Skeletal muscle tissue (tissue), 4 donors: ENCODE data around the gene NOTCH1. TPM values are rescaled to one million over a fixed set of nuclear protein-coding genes. Genes with fewer than 3 reads are reported as not detected.

ENCODE experiments used
- H3K27ac ChIP-seq: one replicate; pipeline ENCODE4 v1.7.0; 2013; ENCODE audit warnings: mild to moderate bottlenecking, low read depth, low read length, inconsistent platforms
- H3K27me3 ChIP-seq, 3 donors: one replicate each; pipeline ENCODE4 v1.7.0; 2013; ENCODE audit warnings: low read length in 3 of 3; ENCODE audit not compliant: control insufficient read depth in 3 of 3, insufficient read depth in 3 of 3
- H3K36me3 ChIP-seq, 3 donors: one replicate each; pipeline ENCODE4 v1.7.0; 2013; ENCODE audit warnings: low read length in 3 of 3; ENCODE audit not compliant: control insufficient read depth in 3 of 3, insufficient read depth in 3 of 3
- H3K4me1 ChIP-seq, 3 donors: one replicate each; pipeline ENCODE4 v1.7.0; 2013; ENCODE audit warnings: low read length in 3 of 3, mild to moderate bottlenecking in 3 of 3; ENCODE audit not compliant: control insufficient read depth in 3 of 3, insufficient read depth in 3 of 3
- H3K4me3 ChIP-seq, 3 donors: one replicate each; pipeline ENCODE4 v1.7.0; 2013; ENCODE audit warnings: low read length in 3 of 3
- H3K9ac ChIP-seq, 3 donors: one replicate each; pipeline ENCODE4 v1.7.0; 2013; ENCODE audit warnings: low read length in 3 of 3, mild to moderate bottlenecking in 3 of 3, moderate library complexity in 2 of 3, low read depth in 1 of 3
- H3K9me3 ChIP-seq, 3 donors: one replicate each; pipeline ENCODE4 v1.7.0; 2013; ENCODE audit warnings: low read length in 3 of 3; ENCODE audit not compliant: control insufficient read depth in 3 of 3
- total RNA-seq: library from RNA; depleted of rRNA; stranded (reverse); fragments of >200 nt; gene quantifications from one replicate; pipeline ENCODE4 v1.2.3, GENCODE V29; 2014
- donor health status: Osteomylitis.

Gene NOTCH1
- total RNA-seq, 1 donor from 2014 or later: 69.4 TPM

DNA sequence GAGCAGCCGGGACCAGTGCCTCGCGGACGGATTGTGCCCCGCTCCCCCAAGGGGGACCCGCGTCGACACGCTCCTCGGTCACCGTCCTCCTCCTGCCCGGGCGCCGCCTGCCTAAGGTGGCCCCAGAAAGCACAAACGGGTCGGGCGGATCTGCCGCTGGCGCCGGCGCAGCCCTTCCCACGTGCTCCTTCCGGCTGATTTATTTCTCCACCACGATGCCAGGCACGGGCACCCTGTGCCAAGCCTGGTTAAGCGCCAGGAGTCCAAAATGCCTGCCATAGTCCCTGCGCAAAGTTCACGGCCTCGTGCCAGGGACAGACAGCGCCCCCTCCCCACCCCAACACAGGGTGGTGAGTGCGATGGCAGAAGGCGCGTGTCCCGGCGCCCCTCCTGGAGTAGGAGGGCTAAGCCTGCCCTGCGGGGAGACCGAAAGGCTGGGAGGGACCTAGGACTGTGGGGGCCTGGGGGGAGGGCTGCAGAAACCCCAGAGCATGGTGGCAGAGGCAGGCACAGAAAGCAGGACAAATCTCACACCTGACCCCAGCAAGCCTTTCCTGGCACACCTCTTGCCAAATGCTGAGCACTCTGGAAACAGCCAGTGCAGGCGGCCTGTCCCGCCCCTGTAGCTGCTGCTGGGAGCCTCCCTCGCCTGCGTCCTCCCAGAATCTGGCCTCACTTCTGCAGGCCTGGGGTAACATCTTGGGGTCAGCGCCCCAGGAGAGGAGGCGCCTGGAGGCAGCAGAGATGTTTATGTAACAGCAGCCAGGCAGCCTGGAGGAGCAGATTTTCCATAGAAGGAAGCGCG lies 1.1 kb upstream of the NOTCH1 start:
- Histone ChIP-seq H3K9ac (peak overlapping the region; percentile 74 to 89 (median 79)), H3K9me3 (no peaks in the 10 kb centered on the region), H3K4me3 (peak overlapping the region; percentile 62 to 74 (median 71)), H3K36me3 (peaks cover 0 to 3% (median 2%) of the 10 kb centered on the region in 3 donors), H3K4me1 (peaks cover 34 to 48% (median 42%) of the 10 kb centered on the region in 3 donors), H3K27me3 (no peaks in the 10 kb centered on the region), H3K27ac (peak overlapping the region; percentile 87)

DNA sequence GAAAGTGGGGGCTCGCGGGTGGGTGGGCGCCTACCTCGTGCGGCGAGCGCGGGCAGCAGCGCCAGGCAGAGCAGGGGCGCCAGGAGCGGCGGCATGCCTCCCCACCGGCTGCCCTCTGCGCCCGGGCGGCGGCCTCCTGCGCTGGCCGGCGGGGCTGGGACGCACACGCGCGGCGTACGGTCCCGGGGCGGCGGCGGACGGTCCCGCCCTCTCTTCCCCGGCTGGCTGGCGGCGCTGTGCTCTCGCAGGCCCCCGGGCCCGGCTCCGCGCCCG lies 220 bp downstream of the NOTCH1 start:
- Histone ChIP-seq H3K27ac (peak overlapping the region; percentile 73), H3K4me3 (peak overlapping the region in 2 of 3 donors; percentile 54 to 68), H3K36me3 (peaks cover 0 to 3% (median 2%) of the 10 kb centered on the region in 3 donors), H3K9me3 (no peaks in the 10 kb centered on the region), H3K4me1 (peaks cover 40 to 56% (median 49%) of the 10 kb centered on the region in 3 donors), H3K9ac (peak overlapping the region; percentile 68 to 81 (median 71)), H3K27me3 (no peaks in the 10 kb centered on the region)

DNA sequence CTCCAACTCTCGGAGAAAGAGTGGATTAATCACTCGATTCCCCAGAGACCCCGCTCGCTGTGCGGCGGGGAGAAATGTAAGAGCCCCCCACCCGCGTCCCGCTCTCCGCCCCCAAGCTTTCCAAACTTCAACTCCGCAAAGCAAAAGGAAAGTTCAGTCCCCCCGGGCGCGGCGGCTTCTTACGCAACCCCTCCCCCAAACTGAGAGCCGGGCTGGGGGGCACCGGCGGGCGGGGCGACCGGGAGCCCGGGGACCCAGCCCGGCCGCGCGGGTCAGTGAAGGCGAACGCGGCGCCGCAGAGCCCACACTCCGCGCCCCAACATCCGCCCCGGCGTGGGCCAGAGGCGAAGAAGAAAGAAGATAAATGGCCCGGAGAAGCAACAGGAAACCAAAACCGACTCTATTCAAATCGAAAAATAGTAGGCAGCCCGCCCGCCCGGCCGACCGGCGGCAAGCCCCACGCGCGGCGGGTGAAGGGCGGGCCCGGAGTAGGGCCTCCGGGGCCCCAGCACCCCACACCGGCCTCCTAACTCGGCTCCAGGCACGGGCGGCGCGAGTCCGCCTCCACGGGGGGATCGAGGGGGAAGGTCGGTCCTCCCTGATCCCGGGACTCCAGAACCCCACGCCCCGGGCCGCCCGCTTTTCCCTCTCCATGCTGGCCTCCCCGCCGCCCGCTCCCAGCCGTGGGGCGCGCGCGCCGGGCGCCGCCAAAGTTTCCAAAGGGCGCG lies 720 bp downstream of the NOTCH1 start:
- H3K4me1 ChIP-seq: peaks cover 43 to 56% (median 52%) of the 10 kb centered on the region in 3 donors
- no peaks in the 10 kb centered on the region for H3K9me3 ChIP-seq
- no peaks in the 10 kb centered on the region for H3K27me3 ChIP-seq
- H3K9ac ChIP-seq: peak overlapping the region; percentile 68 to 81 (median 71)
- H3K4me3 ChIP-seq: peak overlapping the region; percentile 54 to 72 (median 68)
- peaks cover 0 to 3% (median 2%) of the 10 kb centered on the region in 3 donors for H3K36me3 ChIP-seq
- peak overlapping the region; percentile 73 for H3K27ac ChIP-seq

DNA sequence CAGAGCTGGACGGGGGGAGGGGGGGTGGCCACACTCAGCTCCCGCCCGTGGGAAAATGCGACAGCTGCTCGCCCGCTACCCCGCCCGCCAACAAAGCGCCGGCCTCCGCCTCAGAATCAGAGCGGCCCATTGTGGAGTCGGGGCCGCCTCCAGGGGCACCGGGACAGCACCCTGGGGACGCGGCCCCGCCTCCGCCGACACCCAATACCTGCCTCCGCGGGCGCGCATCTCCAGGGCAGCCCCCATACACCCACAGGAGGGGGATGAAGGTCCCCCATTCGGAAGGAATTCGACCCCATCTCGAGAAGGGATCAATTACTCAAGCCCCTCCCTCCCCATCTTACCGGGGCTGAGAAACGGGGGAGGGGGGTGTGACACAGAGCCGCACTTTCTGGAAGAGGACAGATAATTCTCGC lies 1.3 kb downstream of the NOTCH1 start:
- Histone ChIP-seq H3K9me3 (no peaks in the 10 kb centered on the region), H3K27me3 (no peaks in the 10 kb centered on the region), H3K9ac (peak overlapping the region; percentile 59 to 81 (median 71)), H3K4me3 (peak overlapping the region; percentile 54 to 72 (median 68)), H3K27ac (peak overlapping the region; percentile 73), H3K4me1 (peaks cover 43 to 56% (median 54%) of the 10 kb centered on the region in 3 donors), H3K36me3 (peaks cover 0 to 3% (median 2%) of the 10 kb centered on the region in 3 donors)

DNA sequence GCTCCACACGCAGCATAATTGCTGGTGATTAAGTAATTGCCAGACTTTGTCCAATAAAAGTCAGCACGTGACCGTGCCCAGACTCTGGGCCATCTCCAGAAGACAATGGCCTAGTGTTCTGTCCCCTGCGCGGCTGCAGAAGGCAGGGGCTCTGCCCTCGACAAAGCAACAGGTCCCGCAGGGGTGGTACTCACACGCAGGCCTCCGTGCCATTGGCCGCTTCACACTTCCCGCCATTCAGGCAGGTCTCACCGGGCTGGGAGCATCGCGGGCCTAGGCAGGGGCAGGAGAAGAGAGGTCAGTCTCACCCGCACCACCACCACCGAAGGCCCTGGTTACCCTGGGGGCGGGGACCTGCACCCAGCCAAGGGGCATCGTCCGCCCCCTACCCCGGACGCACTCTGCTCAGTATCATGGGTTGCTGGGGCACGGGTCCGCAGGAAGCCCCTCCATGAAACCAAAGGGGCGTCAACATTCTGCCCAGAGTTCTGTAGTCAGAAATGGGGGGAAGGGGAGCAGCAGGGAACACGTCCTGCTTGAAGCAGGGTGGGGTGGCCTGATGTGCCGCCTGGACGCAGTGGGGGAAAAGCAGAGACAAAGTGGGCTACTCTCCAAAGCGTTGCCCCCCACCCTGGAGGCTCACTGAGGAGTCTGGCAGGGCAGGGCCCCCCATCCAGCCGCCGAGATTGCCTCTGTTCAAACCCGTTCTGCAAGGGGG lies 1.9 kb downstream of the NOTCH1 start:
- Histone ChIP-seq H3K27me3 (no peaks in the 10 kb centered on the region), H3K4me1 (peaks cover 43 to 59% (median 56%) of the 10 kb centered on the region in 3 donors), H3K36me3 (peaks cover 0 to 3% (median 2%) of the 10 kb centered on the region in 3 donors), H3K9ac (peak overlapping the region in 2 of 3 donors; percentile 71 to 81), H3K27ac (peak overlapping the region; percentile 73), H3K9me3 (no peaks in the 10 kb centered on the region), H3K4me3 (peak overlapping the region; percentile 41 to 63 (median 54))

DNA sequence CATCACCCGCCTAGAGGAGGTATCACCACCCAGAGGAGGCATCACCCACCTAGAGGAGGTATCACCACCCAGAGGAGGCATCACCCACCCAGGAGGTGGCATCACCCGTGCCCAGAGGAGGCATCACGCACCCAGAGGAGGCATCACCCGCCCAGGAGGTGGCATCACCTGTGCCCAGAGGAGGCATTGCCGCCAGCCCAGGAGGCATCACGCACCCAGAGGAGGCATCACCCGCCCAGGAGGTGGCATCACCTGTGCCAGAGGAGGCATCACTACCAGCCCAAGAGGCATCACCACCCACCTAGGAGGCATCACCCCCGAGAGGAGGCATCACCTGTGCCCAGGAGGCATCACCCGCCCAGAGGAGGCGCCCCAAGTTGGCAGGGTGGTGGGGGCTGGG lies 2.6 kb downstream of the NOTCH1 start:
- Histone ChIP-seq H3K4me1 (peaks cover 47 to 63% (median 62%) of the 10 kb centered on the region in 3 donors), H3K36me3 (peaks cover 0 to 3% (median 2%) of the 10 kb centered on the region in 3 donors), H3K27me3 (no peaks in the 10 kb centered on the region), H3K27ac (peak overlapping the region; percentile 73), H3K9ac (peak overlapping the region in 2 of 3 donors; percentile 12 to 81), H3K4me3 (peak overlapping the region; percentile 22 to 54 (median 41)), H3K9me3 (no peaks in the 10 kb centered on the region)

DNA sequence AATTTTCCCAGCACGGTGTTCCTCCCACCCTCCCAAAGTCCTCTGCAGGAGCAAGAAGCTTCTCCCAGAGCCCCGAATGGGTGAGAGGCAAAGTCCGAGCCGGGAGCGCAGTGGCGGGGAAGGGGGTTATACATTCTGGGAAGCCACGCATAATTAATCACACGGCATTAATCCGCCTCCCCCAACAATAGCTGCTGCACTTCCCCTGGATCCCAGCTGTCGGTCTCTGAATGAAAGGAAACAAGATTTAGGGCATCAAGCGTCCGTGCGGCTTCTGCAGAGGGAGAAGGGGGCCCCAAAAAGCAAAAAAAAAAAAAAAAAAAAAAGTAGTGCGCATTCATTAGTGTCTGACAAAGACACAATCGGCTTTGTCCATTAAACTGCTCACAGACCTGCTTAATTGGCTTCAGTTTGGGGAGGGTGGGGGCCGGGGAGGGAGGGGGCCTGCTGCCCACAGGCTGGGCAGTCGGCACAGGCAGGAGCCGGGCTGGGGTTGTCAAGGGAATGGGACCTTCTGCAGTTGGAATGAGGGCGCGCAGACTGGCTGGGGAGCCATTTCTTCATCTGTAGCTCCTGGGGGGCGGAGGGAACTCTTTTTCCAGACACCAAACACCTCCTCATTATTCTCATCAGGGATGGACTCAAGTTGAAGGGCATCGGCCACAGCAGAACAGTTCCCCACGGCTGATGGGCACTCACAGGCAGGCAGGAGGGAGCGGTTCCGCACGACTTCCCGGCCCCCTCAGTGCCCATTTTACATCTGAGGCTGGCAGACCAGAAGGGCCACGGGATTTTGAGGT lies 3.4 kb downstream of the NOTCH1 start:
- H3K9me3 ChIP-seq: no peaks in the 10 kb centered on the region
- H3K9ac ChIP-seq: no peak overlapping the region
- peak overlapping the region; percentile 85 for H3K27ac ChIP-seq
- peaks cover 0 to 3% (median 2%) of the 10 kb centered on the region in 3 donors for H3K36me3 ChIP-seq
- no peaks in the 10 kb centered on the region for H3K27me3 ChIP-seq
- peaks cover 42 to 65% (median 62%) of the 10 kb centered on the region in 3 donors for H3K4me1 ChIP-seq
- no peak overlapping the region for H3K4me3 ChIP-seq

DNA sequence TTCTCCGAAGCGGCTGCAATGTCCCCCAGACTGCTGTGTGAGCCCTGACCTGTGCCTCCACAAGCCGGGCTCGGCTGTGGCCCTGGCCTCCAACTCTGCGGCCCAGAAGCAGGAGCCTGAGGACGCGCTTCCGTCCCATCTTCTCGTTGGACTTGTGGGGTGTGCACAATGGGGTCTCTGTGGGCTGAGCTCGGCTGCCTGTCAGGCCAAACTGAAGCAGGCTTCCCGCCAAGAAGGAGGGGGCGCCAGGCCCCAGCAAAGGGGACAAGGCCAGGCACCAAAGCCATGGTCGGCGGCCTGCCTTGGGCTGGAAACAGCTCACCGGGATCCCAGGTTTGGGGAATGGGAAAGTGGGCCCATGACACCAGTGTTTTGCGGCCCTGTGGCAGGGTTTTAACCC lies 4.1 kb downstream of the NOTCH1 start:
- peaks cover 42 to 66% (median 56%) of the 10 kb centered on the region in 3 donors for H3K4me1 ChIP-seq
- no peaks in the 10 kb centered on the region for H3K27me3 ChIP-seq
- no peaks in the 10 kb centered on the region for H3K9me3 ChIP-seq
- no peak overlapping the region for H3K4me3 ChIP-seq
- peaks cover 1 to 5% (median 2%) of the 10 kb centered on the region in 3 donors for H3K36me3 ChIP-seq
- H3K27ac ChIP-seq: peak overlapping the region; percentile 85
- no peak overlapping the region for H3K9ac ChIP-seq

DNA sequence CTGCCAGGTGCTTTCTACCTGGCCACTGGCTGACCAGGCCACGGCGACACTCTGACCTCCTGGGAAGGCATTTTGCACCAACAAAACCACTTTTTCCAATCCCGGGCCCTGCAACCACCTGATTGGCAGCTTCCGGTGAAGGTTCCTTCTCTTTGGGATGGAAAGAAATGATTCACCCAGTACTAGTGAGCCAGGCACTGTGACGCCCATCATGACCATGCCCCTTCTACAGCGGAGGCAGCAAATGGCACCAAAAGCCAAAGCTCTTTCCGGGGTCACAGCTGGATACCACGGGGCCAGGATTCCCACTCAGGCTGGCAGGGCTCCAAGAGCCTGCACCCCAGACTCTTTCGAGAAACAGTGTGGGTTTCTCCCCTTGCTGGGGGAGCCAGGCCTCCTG lies 4.7 kb downstream of the NOTCH1 start:
- Histone ChIP-seq H3K27me3 (no peaks in the 10 kb centered on the region), H3K9ac (peak overlapping the region in 1 of 3 donors; percentile 23), H3K4me1 (peaks cover 42 to 66% (median 56%) of the 10 kb centered on the region in 3 donors), H3K36me3 (peaks cover 2 to 5% (median 3%) of the 10 kb centered on the region in 3 donors), H3K27ac (peak overlapping the region; percentile 85), H3K9me3 (no peaks in the 10 kb centered on the region), H3K4me3 (no peak overlapping the region)
